K562 (cell line): ENCODE results near the gene TAC3.

Source experiments
- JUNB ChIP-seq: fragments of 450-650 bp; formaldehyde crosslinking; conservative IDR thresholded peaks from 2 replicates; pipeline ENCODE4 v1.4.0; 2020; ENCODE audit warnings: mild to moderate bottlenecking
- SPI1 ChIP-seq: IDR thresholded peaks from 2 replicates; pipeline ENCODE4 v1.6.1; 2011; ENCODE audit warnings: low read depth, low read length, control low read depth, borderline replicate concordance
- TCF7L2 ChIP-seq: fragments of 150-350 bp; IDR thresholded peaks from 2 replicates; pipeline ENCODE4 v1.6.1; 2016; ENCODE audit warnings: low read depth, mild to moderate bottlenecking, low read length, moderate library complexity
- YY1 ChIP-seq, 3 experiments: IDR thresholded peaks; 2 replicates each; pipeline ENCODE4 v1.6.1; 2011; ENCODE audit warnings: low read length in 2 of 3, mild to moderate bottlenecking in 2 of 3, moderate library complexity in 2 of 3, borderline replicate concordance in 1 of 3, control low read depth in 1 of 3, low read depth in 1 of 3; ENCODE audit not compliant: insufficient read depth in 3 of 3, insufficient replicate concordance in 2 of 3, control insufficient read depth in 1 of 3, insufficient read length in 1 of 3; ENCODE audit errors: extremely low read depth in 1 of 3
- ZNF76 ChIP-seq: fragments of 250-450 bp; sonication (Bioruptor Pico); IDR thresholded peaks from 2 replicates; pipeline ENCODE4 v1.4.0; 2020; ENCODE audit warnings: mild to moderate bottlenecking, moderate library complexity, borderline replicate concordance

DNA sequence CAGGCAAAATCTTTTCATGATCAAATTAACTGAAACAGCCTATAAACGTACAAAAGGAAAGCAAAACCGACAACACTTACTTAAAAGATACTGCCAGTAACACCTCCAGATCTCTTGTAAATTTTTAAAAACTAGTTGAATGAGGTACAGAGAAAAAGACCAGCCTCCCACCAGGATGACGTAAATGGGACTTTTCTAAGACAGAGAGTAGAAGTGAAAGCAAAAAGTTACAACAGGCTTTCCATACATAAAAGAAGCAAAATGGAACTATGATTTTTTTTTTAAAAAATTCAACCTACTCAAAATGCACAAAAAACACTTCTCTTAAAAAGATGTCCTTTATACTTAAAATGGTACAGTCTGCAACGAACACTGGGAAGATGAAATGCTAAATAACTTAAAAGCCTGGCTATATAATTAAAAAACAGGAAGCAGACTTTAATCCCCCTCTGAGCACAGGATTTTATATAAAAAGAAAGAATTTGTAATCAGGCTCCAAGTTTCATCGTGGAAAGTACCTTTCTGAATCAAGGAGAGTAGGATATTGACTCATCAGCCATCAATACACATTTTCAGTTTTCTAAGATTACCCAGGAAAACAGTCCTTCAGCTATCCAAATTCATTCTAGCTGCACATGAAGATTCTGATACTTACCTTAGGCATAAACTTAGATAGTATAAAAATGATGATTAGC is 47.8 kb upstream of the TAC3 start:
- TF ChIP-seq JUNB (CRISPR knock-in tag): no peak
- no peak for TF ChIP-seq YY1 (IDR thresholded peaks at IDR 0.05; ENCODE audit: borderline replicate concordance in 1 of 3, control insufficient read depth in 1 of 3, extremely low read depth in 1 of 3, insufficient read depth in 3 of 3, insufficient read length in 1 of 3, insufficient replicate concordance in 2 of 3, low read depth in 1 of 3, low read length in 2 of 3)
- TF ChIP-seq ZNF76 (CRISPR knock-in tag): no peak
- TF ChIP-seq SPI1: no peak
- TF ChIP-seq TCF7L2: no peak
